IPS-18c (cell line): ENCODE results near the gene PIK3CA.
"Not testable (repeated sequence)": the region's sequence is repeated elsewhere in the genome, so short reads cannot be mapped to it uniquely, and the experiment has no call there.

ENCODE experiments used
- H3K4me3 ChIP-seq: 2 replicates; pipeline ENCODE4 v1.7.0; 2013; ENCODE audit warnings: low read depth, mild to moderate bottlenecking, low read length, moderate library complexity; ENCODE audit not compliant: insufficient read depth
- H3K9me3 ChIP-seq: one replicate; pipeline ENCODE4 v1.6.1; 2013; ENCODE audit warnings: mild to moderate bottlenecking, low read length, moderate library complexity; ENCODE audit not compliant: control insufficient read depth, insufficient read depth

PIK3CA gene

DNA sequence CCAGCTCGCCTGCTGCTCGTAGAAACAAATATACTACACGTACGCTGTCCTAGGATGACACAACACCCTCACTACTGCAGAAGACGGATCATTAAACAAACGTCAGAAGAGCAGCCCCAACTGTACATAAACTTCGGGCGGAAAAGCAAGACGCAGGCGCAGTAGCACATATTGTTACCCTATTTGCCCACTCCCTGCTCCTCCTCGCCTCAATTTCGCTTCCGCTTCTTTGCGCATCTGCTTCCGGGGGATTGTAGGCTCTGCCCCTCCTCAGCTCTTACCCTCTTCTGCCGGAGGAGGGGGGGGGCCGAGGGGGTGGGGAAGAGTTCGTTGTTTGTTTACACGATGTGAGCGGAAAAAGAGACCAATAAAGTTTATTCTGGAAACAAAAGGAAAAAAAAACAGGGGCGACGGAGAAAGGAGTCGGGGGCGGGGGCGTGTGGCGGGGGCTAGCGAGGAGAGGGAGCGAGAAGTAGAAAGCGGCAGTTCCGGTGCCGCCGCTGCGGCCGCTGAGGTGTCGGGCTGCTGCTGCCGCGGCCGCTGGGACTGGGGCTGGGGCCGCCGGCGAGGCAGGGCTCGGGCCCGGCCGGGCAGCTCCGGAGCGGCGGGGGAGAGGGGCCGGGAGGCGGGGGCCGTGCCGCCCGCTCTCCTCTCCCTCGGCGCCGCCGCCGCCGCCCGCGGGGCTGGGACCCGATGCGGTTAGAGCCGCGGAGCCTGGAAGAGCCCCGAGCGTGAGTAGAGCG is at the start of gene PIK3CA:
TSS of gene PIK3CA (plus strand) at position 485 of the 743 bp plus-strand sequence. CDS start 50,469 bp downstream, outside the sequence.
- Histone ChIP-seq H3K9me3 (no peaks in the 10 kb centered on the region), H3K4me3 (peak within 1 kb of the TSS; percentile 72)

DNA sequence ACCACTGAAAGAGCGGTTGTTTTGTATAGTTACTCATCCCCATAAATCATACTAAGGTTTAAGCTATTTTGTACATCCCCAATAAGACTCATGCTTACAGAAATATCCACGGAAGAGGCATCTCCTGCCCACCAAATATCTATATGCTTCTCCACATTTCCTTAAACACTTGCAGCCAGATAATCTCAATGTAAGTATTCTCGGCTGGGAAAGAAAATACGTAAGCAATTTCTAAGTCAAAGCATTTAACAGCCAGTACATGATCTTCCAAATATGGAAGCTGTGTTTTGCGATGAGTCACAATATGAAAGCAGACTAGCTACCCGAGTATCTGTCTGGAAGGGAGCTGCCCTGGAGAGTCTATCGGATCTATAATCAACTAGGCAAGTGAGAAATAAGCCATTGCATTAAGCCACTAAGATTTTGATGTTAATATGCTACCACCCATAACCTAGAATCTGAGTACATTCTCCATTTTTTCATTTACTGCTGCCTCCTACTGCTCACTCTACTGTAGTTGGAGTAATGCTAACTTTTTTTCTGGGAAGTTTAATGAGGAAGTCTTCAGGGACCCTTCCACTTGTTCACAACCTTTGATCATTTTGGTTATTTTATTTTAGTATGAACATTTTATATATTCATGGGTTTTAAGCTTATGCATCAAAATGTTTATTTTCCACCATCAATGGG is 49.6 kb upstream of the PIK3CA start:
- no peak overlapping the region for H3K4me3 ChIP-seq
- H3K9me3 ChIP-seq, result no peaks in the 10 kb centered on the region

DNA sequence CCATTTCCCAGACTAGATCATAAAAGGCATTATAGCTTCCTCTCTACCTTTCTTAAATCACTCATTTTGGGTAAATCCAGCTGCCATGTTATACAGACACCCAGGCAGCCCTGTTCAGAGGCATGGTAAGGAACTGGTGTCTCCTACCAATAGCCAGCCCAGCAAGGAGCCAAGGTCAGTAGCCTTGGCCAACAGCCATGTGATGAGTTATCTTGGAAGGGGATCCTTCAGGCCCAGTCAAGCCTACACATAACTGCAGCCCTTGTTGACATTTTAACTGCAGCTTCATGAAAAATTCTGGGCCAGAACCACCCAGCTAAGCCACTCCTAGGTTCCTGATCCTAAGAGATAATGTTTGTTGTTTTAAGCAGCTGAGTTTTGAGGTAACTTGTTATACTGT is 47.5 kb upstream of the PIK3CA start:
- Histone ChIP-seq H3K9me3 (no peaks in the 10 kb centered on the region), H3K4me3 (no peak overlapping the region)

DNA sequence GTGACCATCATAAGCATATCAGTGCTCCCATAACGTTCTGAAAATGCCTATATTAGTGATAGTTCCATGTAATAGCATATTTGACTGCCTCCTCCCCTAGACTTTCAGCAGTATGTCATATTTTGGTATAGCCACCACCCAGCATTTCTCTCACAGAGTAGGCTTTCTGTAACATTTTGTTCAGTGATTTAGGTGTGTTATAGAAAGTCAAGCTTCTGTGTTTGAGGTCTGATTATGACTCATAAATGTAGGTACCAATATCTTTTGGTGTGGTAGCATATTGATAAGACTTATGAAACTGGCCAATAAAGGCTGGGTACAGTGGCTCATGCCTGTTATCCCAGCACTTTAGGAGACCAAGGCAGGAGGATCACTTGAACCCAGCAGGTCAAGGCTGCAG is 42.3 kb upstream of the PIK3CA start:
- Histone ChIP-seq H3K9me3 (peaks cover 3% of the 10 kb centered on the region), H3K4me3 (no peak overlapping the region)

DNA sequence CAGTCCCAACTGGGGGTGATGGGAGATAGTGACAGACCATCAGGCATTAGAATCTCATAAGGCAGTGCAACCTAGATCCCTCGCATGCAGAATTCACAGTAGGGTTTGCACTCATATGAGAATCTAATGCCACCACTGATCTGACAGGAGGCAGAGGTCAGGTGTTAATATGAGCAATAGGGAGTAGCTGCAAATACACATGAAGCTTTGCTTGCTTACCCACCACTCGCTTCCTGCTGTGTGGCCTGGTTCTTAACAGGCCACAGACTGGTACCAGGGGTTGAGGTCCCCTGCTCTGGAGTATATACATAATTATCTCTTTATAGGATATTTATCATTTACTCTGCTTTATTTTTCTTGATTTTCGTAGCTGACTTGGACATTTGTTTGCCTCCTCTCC is 40.5 kb upstream of the PIK3CA start:
- Histone ChIP-seq H3K4me3 (no peak overlapping the region), H3K9me3 (peaks cover 3% of the 10 kb centered on the region)

DNA sequence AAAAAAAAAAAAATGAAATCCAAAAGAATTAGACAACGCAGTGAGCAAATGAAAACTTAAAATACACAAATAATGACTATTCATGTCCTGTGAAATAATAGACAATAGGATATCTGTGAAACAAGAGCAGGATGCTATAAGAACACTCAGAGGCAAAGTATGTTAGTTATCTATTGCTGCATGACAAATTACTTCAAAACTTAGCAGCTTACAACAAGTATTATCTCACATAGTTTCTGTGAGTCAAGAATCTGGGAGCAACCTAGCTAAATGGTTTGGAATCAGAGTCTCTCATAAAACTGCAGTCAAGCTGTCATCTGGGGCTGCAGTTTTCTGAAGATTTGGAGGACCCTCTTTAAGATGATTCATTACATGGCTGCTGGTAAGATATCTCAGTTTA is 40.1 kb upstream of the PIK3CA start:
- H3K4me3 ChIP-seq, result no peak overlapping the region
- H3K9me3 ChIP-seq, result peaks cover 3% of the 10 kb centered on the region

DNA sequence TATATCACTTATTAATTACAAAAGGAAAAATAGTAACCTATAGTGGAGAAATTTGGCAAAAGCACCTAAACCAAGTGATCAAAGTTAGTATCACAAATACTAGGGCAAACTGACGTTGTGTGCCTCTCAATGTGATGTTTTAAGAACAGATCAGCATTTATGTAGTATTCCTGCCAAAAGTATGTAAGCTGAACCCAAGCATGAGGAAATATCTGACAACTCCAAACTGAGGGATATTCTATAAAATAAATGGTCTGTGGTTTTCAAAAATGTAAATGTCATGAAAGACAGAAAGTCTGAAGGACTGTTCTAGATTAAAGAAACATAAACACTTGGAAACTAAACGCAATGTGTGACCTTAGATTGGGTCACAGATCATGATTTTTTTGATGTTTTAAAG is 34.3 kb upstream of the PIK3CA start:
- H3K9me3 ChIP-seq, result peaks cover 3% of the 10 kb centered on the region

DNA sequence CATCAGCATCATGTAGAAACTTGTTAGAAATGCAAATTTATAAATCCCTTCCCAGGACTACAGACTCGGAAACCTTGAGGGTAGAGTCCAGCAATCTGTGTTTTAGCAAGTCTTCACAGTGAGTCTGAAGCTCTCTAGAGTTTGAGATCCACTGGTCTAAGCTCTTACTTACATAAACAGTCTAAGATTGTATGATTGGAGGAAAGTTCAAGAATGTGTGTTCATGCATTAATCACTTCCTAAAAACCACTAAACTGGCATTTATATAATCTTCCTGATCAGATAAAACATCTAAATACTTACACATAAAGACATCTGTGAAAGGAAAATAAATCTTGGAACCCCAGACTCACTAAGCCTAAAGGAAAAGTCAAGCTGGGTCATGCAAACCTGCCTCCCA is 32.7 kb upstream of the PIK3CA start:
- not testable (repeated sequence) for H3K4me3 ChIP-seq, H3K9me3 ChIP-seq

More for the DNA sequence above, 34.3 kb upstream of the PIK3CA start:
- H3K4me3 ChIP-seq, result no peak overlapping the region

DNA sequence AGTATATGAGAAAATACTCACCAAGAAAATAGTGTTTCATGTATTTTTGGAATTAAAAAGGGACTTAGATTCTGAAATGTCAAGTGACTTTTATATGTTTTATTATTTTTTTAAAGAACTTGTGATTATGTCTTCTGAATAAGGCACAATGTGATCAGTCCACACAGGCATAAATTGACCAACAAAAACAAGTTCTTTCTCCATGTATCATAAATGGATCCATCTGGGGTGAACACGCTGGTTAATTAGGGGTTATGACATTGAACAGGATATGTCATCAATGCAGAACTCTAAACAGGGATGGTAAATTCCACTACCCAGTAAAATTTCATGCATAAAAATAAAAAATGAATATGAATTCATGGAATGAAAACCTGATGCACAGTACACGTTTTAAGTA is 31.3 kb upstream of the PIK3CA start:
- no peaks in the 10 kb centered on the region for H3K9me3 ChIP-seq
- H3K4me3 ChIP-seq, result no peak overlapping the region

DNA sequence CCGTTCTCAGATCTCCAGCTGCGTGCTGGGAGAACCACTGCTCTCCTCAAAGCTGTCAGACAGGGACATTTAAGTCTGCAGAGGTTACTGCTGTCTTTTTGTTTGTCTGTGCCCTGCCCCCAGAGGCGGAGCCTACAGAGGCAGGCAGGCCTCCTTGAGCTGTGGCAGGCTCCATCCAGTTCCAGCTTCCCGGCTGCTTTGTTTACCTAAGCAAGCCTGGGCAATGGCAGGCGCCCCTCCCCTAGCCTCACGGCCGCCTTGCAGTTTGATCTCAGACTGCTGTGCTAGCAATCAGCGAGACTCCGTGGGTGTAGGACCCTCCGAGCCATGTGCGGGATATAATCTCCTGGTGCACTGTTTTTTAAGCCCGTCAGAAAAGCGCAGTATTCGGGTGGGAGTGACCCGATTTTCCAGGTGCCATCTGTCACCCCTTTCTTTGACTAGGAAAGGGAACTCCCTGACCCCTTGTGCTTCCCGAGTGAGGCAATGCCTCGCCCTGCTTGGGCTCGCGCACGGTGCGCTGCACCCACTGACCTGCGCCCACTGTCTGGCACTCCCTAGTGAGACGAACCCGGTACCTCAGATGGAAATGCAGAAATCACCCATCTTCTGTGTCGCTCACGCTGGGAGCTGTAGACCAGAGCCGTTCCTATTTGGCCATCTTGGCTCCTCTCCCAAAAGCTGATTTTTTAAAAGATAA is 15.8 kb upstream of the PIK3CA start:
- not testable (repeated sequence) for H3K4me3 ChIP-seq, H3K9me3 ChIP-seq

DNA sequence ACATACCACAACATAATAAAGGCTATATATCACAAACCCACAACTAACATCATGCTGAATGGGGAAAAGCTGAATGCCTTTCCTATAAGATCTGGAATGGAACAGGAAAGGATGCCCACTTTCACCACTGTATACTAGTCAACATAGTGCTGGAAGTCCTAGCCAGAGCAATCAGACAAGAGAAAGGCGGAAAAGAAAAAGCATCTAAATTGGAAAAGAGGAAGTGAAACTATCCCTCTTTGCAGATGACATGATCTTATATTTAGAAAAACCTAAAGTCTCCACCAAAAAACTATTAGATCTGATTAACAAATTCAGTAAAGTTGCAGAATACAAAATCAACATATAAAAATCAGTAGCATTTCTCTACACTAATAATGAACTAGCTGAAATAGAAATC is 14.6 kb upstream of the PIK3CA start:
- no peak overlapping the region for H3K4me3 ChIP-seq
- H3K9me3 ChIP-seq, result no peaks in the 10 kb centered on the region

DNA sequence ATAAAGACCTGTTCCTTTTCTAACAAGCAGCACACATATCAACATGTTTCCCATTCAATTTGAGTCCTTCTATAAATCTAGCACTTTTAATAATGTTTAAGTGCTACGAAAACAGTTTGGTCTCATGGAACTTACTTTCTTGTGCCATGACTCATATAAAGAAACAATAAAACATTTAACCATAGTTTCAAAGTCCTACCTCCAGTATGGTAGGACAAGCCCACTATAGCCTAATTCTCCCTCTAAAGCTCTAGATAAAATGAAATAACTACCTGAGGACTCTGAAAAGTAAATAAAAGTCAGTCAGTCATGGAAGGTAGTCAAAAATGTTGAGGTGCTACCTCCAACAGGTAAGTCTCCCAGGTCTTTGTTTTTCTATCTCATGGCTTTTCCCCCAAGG is 12.0 kb upstream of the PIK3CA start:
- no peaks in the 10 kb centered on the region for H3K9me3 ChIP-seq
- no peak overlapping the region for H3K4me3 ChIP-seq

DNA sequence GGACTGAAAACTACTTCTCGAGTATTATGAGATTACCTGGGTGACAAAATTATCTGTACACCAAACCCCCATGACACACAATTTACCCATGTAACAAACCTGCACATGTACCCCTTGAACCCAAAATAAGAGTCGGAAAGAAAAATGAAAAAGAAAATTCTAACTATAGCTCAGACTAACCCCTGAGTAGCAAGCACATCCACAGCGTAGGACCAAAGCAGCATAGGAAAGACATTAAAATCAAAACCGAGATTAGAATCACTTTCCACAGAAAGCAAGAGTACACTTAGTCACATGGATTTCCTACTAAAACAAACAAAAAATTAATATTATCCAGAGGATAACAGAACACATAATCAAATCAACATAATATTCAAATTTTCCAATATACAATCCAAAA is 6.3 kb upstream of the PIK3CA start:
- no peak overlapping the region for H3K4me3 ChIP-seq
- no peaks in the 10 kb centered on the region for H3K9me3 ChIP-seq

DNA sequence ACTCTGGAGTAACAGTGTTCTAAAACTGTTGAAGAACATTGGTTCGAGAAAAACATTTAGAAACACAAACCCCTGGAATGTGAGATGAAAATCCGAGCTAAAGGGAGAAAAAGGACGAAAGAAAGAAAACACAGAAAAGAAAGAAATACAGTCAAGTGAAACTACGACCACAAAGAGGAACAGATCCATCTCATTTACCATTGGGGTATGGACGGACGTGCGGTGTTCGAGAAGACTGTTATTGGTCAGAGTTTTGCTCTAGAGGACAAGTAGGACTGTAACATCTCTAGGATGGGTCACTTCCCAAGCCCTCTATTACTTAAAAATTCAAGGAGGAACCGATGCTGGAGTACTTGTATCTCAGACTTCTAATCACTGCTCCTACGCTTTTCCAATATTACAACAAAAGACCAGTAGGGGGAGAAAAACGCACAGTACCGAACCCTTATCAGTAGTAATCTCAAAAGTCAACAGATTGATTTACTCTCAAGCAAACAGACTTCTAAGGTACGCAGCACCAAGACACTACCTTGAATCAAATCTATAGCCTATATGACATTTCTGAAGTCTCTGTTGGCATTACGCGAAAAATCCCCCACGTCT is 1.1 kb upstream of the PIK3CA start:
- no peaks in the 10 kb centered on the region for H3K9me3 ChIP-seq
- peak overlapping the region; percentile 72; the same call in 1 of the 2 replicates for H3K4me3 ChIP-seq

DNA sequence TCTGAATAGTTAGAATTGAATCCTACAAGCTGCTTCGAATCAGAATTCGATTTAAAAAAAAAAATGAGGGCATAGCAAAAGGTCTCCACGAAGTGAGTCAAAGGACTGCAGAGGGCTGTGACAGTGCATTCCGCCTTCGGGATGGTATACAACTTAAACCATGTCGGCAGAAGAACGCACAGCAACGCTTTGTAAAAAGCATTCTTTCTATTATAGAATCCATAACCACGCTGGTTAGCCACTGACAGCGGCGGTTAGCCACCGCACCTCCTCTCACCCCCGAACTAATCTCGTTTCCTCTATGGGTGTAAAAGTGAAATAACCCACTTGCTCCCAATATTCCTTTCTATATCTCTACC is 664 bp upstream of the PIK3CA start:
- H3K9me3 ChIP-seq, result no peaks in the 10 kb centered on the region
- peak overlapping the region; percentile 72 for H3K4me3 ChIP-seq

DNA sequence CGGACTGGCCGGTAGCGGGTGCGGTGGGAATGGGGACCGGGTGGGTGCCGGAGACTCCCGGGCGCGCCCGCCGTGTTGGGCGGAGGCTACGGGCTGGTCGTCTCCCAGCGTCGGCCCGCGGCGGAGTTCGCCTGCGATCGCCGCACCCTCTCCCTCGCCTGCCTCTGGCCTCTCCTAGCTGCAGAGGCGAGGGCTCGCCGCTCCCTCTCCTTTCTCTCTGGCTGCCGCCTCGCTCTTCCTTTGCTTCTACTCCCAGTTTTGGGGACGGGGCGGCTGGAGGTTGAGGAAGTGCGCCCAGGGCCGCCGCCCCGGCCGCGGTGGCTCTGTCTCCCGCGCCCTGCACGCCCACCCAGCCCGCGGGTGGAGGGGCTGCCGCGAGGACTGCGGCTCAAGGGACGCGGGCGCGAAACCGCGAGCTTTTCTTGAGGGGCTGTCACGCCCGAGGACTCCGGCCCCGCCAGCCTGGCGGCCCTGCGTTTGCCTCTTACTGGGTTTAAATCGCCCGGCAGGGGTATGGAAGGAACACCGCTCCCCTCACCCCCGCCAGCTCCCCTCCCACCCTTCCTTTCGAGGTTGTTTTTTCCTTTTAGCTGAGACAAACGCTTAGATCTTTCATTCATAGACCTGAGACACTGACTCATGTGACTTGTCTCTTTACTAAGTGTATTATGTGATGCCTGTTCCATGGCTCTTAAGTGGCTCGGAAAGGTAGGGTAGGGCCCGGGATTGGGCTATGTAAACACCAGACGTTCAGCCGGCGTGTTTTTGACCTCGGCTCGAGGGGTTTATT is 654 bp downstream of the PIK3CA start:
- peak overlapping the region; percentile 72 for H3K4me3 ChIP-seq
- H3K9me3 ChIP-seq, result no peaks in the 10 kb centered on the region

DNA sequence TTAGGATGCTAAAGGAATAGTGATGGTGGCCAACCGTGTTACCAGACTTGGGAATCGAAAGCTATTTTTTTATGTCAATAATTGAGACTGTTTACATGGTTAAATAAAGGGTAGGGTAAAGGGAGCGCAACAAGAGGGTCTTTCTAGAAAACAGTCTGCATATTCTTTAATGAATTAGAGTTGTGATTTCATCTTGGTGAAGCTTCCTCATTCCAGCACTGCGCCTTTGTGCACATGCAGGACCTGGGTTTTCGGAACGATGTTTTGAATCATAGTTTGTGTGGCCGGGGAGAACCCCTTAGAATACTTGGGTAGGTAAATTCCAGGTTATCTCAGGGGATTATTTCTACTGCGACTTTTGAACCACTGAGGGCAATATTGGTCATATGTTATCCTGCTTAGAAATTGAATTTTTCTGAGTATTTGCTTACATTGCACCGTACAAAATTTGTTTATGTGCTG is 1.3 kb downstream of the PIK3CA start:
- H3K9me3 ChIP-seq, result no peaks in the 10 kb centered on the region
- peak overlapping the region; percentile 72 for H3K4me3 ChIP-seq
